Mesenchymal stem cell (in vitro differentiated cells and primary cell): Measurements from ENCODE around the gene YWHAG.
A peak's percentile ranks its signal among the peaks of the same experiment; 100 is the strongest.

Experiments
- DNase-seq: peaks from one replicate; pipeline ENCODE4 v3.0.0-alpha.2; 2013
- H2AFZ ChIP-seq: one replicate; pipeline ENCODE4 v1.6.1; 2013; ENCODE audit warnings: low read depth, mild to moderate bottlenecking, control low read depth, inconsistent platforms, low read length, moderate library complexity
- H2AK5ac ChIP-seq: 2 replicates; pipeline ENCODE4 v1.6.1; 2013; ENCODE audit warnings: low read length, moderate library complexity, mild to moderate bottlenecking, inconsistent platforms; ENCODE audit not compliant: severe bottlenecking
- H2BK120ac ChIP-seq: one replicate; pipeline ENCODE4 v1.6.1; 2013; ENCODE audit warnings: low read depth, mild to moderate bottlenecking, inconsistent platforms, low read length, moderate library complexity
- H2BK12ac ChIP-seq, 2 experiments: one replicate each; pipeline ENCODE4 v1.6.1; 2013; ENCODE audit warnings: inconsistent platforms in 2 of 2, low read length in 2 of 2, mild to moderate bottlenecking in 2 of 2, moderate library complexity in 2 of 2, control low read depth in 1 of 2
- H2BK15ac ChIP-seq: one replicate; pipeline ENCODE4 v1.6.1; 2013; ENCODE audit warnings: mild to moderate bottlenecking, low read depth, inconsistent platforms; ENCODE audit not compliant: poor library complexity, severe bottlenecking
- H2BK5ac ChIP-seq: 2 replicates; pipeline ENCODE4 v1.6.1; 2013; ENCODE audit warnings: low read depth, mild to moderate bottlenecking, low read length, control low read depth, inconsistent platforms; ENCODE audit not compliant: poor library complexity, severe bottlenecking
- H3K14ac ChIP-seq, 2 experiments: one replicate each; pipeline ENCODE4 v1.6.1; 2013; ENCODE audit warnings: inconsistent platforms in 2 of 2, low read length in 2 of 2, control low read depth in 1 of 2, mild to moderate bottlenecking in 1 of 2, moderate library complexity in 1 of 2
- H3K18ac ChIP-seq, 2 experiments: one replicate each; pipeline ENCODE4 v1.6.1; 2013; ENCODE audit warnings: inconsistent platforms in 2 of 2, low read length in 2 of 2, control low read depth in 1 of 2, low read depth in 1 of 2, mild to moderate bottlenecking in 1 of 2
- H3K23ac ChIP-seq, 2 experiments: one replicate each; pipeline ENCODE4 v1.6.1; 2013; ENCODE audit warnings: inconsistent platforms in 2 of 2, low read length in 2 of 2, mild to moderate bottlenecking in 2 of 2, moderate library complexity in 2 of 2, control low read depth in 1 of 2
- H3K27ac ChIP-seq: 2 replicates; pipeline ENCODE4 v1.5.1; 2013; ENCODE audit warnings: mild to moderate bottlenecking, moderate library complexity, low read length, control low read depth, inconsistent platforms; ENCODE audit not compliant: poor library complexity, severe bottlenecking
- H3K27me3 ChIP-seq, 2 experiments: 2 replicates each; pipeline versions ENCODE4 v1.6.1 to v1.7.0; 2013; ENCODE audit warnings: low read length in 2 of 2, mild to moderate bottlenecking in 2 of 2, moderate library complexity in 2 of 2, control low read depth in 1 of 2, inconsistent platforms in 1 of 2; ENCODE audit not compliant: control insufficient read depth in 1 of 2, insufficient read depth in 1 of 2
- H3K36me3 ChIP-seq, 2 experiments: 2 replicates each; pipeline versions ENCODE4 v1.6.1 to v1.7.0; 2013; ENCODE audit warnings: low read length in 2 of 2, control low read depth in 1 of 2, inconsistent platforms in 1 of 2, low read depth in 1 of 2, mild to moderate bottlenecking in 1 of 2; ENCODE audit not compliant: insufficient read depth in 2 of 2, control insufficient read depth in 1 of 2
- H3K4ac ChIP-seq, 2 experiments: one replicate each; pipeline ENCODE4 v1.6.1; 2013; ENCODE audit warnings: inconsistent platforms in 2 of 2, low read length in 2 of 2, mild to moderate bottlenecking in 2 of 2, moderate library complexity in 2 of 2, control low read depth in 1 of 2, low read depth in 1 of 2
- H3K4me1 ChIP-seq: 2 replicates; pipeline ENCODE4 v1.6.1; 2013; ENCODE audit warnings: low read depth, low read length, control low read depth; ENCODE audit not compliant: control insufficient read depth, insufficient read depth
- H3K4me2 ChIP-seq: 2 replicates; pipeline ENCODE4 v1.6.1; 2013; ENCODE audit warnings: low read length, mild to moderate bottlenecking, inconsistent platforms; ENCODE audit not compliant: poor library complexity, severe bottlenecking
- H3K4me3 ChIP-seq, 2 experiments: 2 replicates each; pipeline versions ENCODE4 v1.5.1 to v1.7.0; 2013; ENCODE audit warnings: low read length in 2 of 2, mild to moderate bottlenecking in 2 of 2, control low read depth in 1 of 2, low read depth in 1 of 2; ENCODE audit not compliant: insufficient read depth in 1 of 2
- H3K79me1 ChIP-seq: replicated peaks from 2 replicates; pipeline ENCODE4 v1.6.1; 2013; ENCODE audit warnings: mild to moderate bottlenecking, control low read depth, low read length, inconsistent platforms; ENCODE audit not compliant: poor library complexity, severe bottlenecking
- H3K9ac ChIP-seq: 2 replicates; pipeline ENCODE4 v1.7.0; 2013; ENCODE audit warnings: mild to moderate bottlenecking, low read length, moderate library complexity
- H3K9me3 ChIP-seq: 2 replicates; pipeline ENCODE4 v1.7.0; 2013; ENCODE audit warnings: mild to moderate bottlenecking, low read length; ENCODE audit not compliant: control insufficient read depth
- H4K8ac ChIP-seq: one replicate; pipeline ENCODE4 v1.6.1; 2013; ENCODE audit warnings: inconsistent platforms, mild to moderate bottlenecking, low read length, moderate library complexity
- H4K91ac ChIP-seq: one replicate; pipeline ENCODE4 v1.6.1; 2013; ENCODE audit warnings: mild to moderate bottlenecking, low read length, inconsistent platforms
- WGBS: methylation state at CpG from one replicate; pipeline ENCODE4 v1.1.7; 2013; ENCODE audit warnings: mixed read lengths; 5-methylcytosine and 5-hydroxymethylcytosine counted together

The YWHAG gene

DNA sequence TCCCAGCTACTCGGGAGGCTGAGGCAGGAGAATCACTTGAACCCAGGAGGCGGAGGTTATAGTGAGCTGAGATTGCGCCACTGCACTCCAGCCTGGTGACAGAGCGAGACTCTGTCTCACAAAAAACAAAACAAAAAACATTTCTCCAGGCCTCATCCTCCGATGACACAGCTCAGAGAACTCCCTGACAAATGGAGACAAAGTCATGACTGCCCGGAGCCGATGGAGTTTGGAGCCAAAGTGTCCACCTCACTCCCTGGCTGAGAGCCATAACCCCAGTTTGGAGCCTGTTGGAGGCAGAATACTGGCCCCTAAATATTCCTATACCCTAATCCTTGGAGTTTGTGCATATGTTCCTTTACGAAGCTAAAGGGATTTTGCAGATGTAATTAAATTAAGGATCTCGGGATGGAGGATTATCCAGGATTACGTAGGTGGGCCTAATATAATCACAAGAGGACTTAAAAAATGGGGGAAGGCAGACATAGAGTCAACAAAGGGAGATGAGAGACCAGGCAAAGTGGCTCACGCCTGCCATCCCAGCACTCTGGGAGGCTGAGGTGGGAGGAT, 28.0 kb upstream of the YWHAG start:
- no peak for DNase-seq
- Histone ChIP-seq H3K4me3 (no peak overlapping the region), H2AFZ (no peak overlapping the region), H2AK5ac (no peak overlapping the region), H2BK15ac (no peak overlapping the region), H3K23ac (no peak overlapping the region), H2BK120ac (no peak overlapping the region), H2BK5ac (no peak overlapping the region), H3K9ac (peak overlapping the region; percentile 25), H3K27ac (no peak overlapping the region), H3K18ac (no peak overlapping the region), H2BK12ac (no peak overlapping the region), H3K9me3 (no peaks in the 10 kb centered on the region), H3K27me3 (no peaks in the 10 kb centered on the region), H4K91ac (no peak overlapping the region), H3K36me3 (no peaks in the 10 kb centered on the region), H3K14ac (no peak overlapping the region), H4K8ac (no peak overlapping the region), H3K4me1 (peaks cover 5% of the 10 kb centered on the region), H3K4ac (no peak overlapping the region), H3K79me1 (no peaks in the 10 kb centered on the region), H3K4me2 (no peak overlapping the region)
- WGBS, result 82% methylated on average over 11 of the region's 11 CpGs

DNA sequence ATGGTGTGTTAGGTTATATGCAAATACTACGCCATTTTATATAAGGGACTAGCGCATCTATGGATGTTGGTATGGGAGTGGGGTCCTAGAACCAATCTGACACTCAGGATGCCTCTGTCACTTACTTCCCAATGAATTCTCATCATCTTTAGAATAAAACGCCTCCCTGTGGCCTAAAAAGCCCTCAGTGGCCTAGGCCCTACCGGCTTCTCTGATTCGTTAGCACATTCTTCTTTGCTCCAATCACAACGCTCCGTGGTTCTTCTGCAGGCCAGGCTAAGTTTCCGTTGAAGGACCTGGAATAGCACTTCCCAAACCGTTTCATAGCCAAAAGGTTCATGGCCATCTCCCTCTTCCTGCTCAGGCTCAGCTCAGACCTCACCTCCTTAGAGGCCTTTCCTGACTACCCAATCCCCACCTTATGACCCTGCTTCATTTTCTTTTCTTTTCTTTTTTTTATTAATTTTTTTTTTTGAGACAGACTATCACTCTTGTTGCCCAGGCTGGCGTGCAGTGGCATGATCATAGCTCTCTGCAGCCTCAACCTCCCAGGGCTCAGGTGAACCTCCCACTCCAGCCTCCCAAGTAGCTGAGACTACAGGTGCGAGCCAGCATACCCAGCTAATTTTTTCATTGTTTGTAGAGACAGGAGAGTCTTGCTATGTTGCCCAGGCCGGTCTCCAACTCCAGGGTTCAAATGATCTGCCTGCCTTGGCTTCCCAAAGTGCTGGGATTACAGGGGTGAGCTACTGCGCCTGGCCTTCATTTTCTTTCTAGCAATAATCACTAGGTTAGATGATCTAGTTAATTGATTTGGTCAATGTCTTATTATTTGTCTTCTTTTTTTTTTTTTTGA, 24.5 kb upstream of the YWHAG start:
- Histone ChIP-seq H3K79me1 (no peaks in the 10 kb centered on the region), H3K4me3 (no peak overlapping the region), H3K4me2 (no peak overlapping the region), H4K91ac (no peak overlapping the region), H3K9me3 (no peaks in the 10 kb centered on the region), H2BK120ac (no peak overlapping the region), H3K27me3 (no peaks in the 10 kb centered on the region), H2AFZ (no peak overlapping the region), H2BK15ac (peak overlapping the region; percentile 74), H3K27ac (no peak overlapping the region), H3K23ac (no peak overlapping the region), H2BK5ac (no peak overlapping the region), H3K18ac (peak overlapping the region in 1 of 2 experiments; percentile 60), H3K9ac (no peak overlapping the region), H2AK5ac (no peak overlapping the region), H3K36me3 (no peaks in the 10 kb centered on the region), H3K4me1 (peaks cover 10% of the 10 kb centered on the region), H4K8ac (no peak overlapping the region), H3K14ac (no peak overlapping the region), H3K4ac (no peak overlapping the region), H2BK12ac (peak overlapping the region in 1 of 2 experiments; percentile 37)
- no peak for DNase-seq
- 79% methylated on average over 13 of the region's 13 CpGs for WGBS

DNA sequence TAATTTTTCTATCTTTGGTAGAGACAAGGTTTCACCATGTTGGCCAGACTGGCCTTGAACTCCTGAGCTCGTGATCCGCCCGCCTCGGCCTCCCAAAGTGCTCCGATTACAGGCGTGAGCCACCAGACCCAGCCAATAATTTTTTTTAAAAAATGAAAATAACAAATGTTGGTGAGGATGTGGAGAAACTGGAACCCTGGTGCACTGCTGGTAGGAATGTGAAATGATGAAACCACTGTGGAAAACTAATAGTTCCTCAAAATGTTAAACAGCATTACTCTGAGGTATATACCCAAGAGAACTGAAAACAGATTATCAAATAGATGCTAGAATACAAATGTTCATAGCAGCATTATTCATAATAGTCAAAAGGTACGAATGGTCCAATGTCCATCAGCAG, 23.0 kb upstream of the YWHAG start:
- Histone ChIP-seq H2AFZ (no peak overlapping the region), H3K36me3 (no peaks in the 10 kb centered on the region), H4K91ac (no peak overlapping the region), H3K14ac (no peak overlapping the region), H3K9ac (no peak overlapping the region), H2BK5ac (no peak overlapping the region), H3K4me2 (no peak overlapping the region), H2BK12ac (peak overlapping the region in 1 of 2 experiments; percentile 31), H3K4me1 (peaks cover 16% of the 10 kb centered on the region), H2BK15ac (no peak overlapping the region), H2AK5ac (no peak overlapping the region), H3K9me3 (no peaks in the 10 kb centered on the region), H3K4ac (no peak overlapping the region), H3K27ac (no peak overlapping the region), H4K8ac (no peak overlapping the region), H2BK120ac (no peak overlapping the region), H3K23ac (no peak overlapping the region), H3K18ac (no peak overlapping the region), H3K79me1 (no peaks in the 10 kb centered on the region), H3K27me3 (no peaks in the 10 kb centered on the region), H3K4me3 (no peak overlapping the region)
- WGBS, result 100% methylated on average over 5 of the region's 7 CpGs
- no peak for DNase-seq

DNA sequence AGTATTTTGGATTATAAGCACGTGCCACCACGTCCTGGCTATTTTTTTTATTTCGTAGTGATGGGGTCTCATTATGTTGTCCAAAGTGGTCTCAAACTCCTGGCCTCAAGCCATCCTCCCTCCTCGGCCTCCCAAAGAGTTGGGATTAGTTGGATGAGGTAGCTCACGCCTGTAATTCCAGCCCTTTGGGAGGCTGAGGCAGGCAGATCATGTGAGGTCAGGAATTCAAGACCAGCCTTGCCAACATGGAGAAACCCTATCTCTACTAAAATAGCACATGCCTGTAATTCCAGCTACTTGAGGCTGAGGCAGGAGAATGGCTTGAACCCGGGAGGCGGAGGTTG, 21.8 kb upstream of the YWHAG start:
- Histone ChIP-seq H2AK5ac (peak overlapping the region; percentile 98), H3K4me2 (no peak overlapping the region), H3K4me3 (peak overlapping the region in 1 of 2 experiments; percentile 54), H3K27me3 (no peaks in the 10 kb centered on the region), H2BK120ac (peak overlapping the region; percentile 82), H3K9ac (peak overlapping the region; percentile 88), H3K79me1 (no peaks in the 10 kb centered on the region), H3K9me3 (no peaks in the 10 kb centered on the region), H2BK12ac (peak overlapping the region; percentile 28 to 88), H3K23ac (no peak overlapping the region), H3K14ac (peak overlapping the region in 1 of 2 experiments; percentile 39), H3K27ac (peak overlapping the region; percentile 99), H3K36me3 (no peaks in the 10 kb centered on the region), H4K8ac (peak overlapping the region; percentile 95), H4K91ac (peak overlapping the region; percentile 87), H2AFZ (no peak overlapping the region), H2BK5ac (peak overlapping the region; percentile 96), H3K18ac (peak overlapping the region; percentile 93 to 97), H2BK15ac (no peak overlapping the region), H3K4me1 (peaks cover 16% of the 10 kb centered on the region), H3K4ac (peak overlapping the region; percentile 66 to 95)
- WGBS, result 96% methylated on average over 3 of the region's 7 CpGs
- DNase-seq, result no peak
